Measurements from ENCODE around the gene PPP3R1. TPM values are rescaled to one million over a fixed set of nuclear protein-coding genes. Genes with fewer than 3 reads are reported as not detected.

The PPP3R1 gene
- total and polyA plus RNA-seq, 9 of the 15 experiments (the other 6 are each of a cell fraction or from before 2014, with no cell fraction given): 3.7 to 70.0 (median 24.8) TPM

DNA sequence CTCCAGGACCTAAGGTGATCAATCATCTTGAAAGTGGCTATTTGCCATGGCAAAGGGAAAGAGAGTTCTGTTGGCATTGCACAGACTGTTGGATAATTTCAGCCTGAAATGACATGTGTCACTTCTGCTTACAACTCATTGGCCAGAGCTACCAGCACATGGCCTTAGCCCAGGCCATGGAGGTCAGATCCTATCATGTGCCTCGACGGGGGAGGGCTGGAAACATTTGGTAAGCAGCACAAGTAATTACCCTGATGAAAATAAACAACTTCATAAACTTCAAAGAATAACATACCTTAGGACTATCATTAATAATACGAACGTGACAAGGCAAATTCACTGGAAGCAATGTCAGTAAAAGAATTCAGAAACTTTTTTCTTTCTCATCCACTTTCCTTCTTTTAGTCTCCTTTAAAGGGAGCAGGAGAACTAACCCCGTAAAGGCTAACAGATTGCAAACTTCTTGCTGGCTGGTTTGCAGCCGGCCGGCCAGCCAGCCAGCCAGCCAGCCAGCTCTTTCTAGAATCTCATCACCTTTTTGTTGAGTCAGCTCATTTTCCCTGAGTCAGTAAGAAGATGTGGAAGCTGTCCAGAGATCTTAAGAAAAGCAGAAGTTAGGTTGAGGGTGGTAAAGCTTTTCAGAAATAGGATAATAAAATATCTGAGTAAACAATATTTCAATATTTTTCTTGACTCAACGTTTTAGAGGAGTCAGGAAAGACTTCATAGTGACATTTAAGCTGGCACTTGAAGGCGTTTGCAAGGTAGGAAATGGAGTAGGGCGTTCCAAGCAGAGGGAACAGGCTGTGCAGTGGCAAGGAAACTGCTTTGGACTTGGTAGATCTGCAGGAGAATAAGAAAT is 35.5 kb upstream of the PPP3R1 start (continued):
- TF ChIP-seq HDAC3 (IDR thresholded peaks at IDR 0.05; ENCODE audit: borderline replicate concordance, partially characterized antibody) (no peak), THRAP3 (IDR thresholded peaks at IDR 0.05; ENCODE audit: borderline replicate concordance) (no peak), SRSF9 (IDR thresholded peaks at IDR 0.05; ENCODE audit: borderline replicate concordance, low read depth, low read length) (no peak), MYNN (IDR thresholded peaks at IDR 0.05) (no peak), MYNN (CRISPR knock-in tag; IDR thresholded peaks at IDR 0.05) (no peak), SNIP1 (IDR thresholded peaks at IDR 0.05; ENCODE audit: low read depth) (no peak), ARID2 (IDR thresholded peaks at IDR 0.05) (no peak)
- TF ChIP-seq, protein P1, sequence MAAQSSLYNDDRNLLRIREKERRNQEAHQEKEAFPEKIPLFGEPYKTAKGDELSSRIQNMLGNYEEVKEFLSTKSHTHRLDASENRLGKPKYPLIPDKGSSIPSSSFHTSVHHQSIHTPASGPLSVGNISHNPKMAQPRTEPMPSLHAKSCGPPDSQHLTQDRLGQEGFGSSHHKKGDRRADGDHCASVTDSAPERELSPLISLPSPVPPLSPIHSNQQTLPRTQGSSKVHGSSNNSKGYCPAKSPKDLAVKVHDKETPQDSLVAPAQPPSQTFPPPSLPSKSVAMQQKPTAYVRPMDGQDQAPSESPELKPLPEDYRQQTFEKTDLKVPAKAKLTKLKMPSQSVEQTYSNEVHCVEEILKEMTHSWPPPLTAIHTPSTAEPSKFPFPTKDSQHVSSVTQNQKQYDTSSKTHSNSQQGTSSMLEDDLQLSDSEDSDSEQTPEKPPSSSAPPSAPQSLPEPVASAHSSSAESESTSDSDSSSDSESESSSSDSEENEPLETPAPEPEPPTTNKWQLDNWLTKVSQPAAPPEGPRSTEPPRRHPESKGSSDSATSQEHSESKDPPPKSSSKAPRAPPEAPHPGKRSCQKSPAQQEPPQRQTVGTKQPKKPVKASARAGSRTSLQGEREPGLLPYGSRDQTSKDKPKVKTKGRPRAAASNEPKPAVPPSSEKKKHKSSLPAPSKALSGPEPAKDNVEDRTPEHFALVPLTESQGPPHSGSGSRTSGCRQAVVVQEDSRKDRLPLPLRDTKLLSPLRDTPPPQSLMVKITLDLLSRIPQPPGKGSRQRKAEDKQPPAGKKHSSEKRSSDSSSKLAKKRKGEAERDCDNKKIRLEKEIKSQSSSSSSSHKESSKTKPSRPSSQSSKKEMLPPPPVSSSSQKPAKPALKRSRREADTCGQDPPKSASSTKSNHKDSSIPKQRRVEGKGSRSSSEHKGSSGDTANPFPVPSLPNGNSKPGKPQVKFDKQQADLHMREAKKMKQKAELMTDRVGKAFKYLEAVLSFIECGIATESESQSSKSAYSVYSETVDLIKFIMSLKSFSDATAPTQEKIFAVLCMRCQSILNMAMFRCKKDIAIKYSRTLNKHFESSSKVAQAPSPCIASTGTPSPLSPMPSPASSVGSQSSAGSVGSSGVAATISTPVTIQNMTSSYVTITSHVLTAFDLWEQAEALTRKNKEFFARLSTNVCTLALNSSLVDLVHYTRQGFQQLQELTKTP (IDR thresholded peaks at IDR 0.05; ENCODE audit: low read depth in 1 of 2, partially characterized antibody in 2 of 2): no peak
- TF ChIP-seq, protein P2, sequence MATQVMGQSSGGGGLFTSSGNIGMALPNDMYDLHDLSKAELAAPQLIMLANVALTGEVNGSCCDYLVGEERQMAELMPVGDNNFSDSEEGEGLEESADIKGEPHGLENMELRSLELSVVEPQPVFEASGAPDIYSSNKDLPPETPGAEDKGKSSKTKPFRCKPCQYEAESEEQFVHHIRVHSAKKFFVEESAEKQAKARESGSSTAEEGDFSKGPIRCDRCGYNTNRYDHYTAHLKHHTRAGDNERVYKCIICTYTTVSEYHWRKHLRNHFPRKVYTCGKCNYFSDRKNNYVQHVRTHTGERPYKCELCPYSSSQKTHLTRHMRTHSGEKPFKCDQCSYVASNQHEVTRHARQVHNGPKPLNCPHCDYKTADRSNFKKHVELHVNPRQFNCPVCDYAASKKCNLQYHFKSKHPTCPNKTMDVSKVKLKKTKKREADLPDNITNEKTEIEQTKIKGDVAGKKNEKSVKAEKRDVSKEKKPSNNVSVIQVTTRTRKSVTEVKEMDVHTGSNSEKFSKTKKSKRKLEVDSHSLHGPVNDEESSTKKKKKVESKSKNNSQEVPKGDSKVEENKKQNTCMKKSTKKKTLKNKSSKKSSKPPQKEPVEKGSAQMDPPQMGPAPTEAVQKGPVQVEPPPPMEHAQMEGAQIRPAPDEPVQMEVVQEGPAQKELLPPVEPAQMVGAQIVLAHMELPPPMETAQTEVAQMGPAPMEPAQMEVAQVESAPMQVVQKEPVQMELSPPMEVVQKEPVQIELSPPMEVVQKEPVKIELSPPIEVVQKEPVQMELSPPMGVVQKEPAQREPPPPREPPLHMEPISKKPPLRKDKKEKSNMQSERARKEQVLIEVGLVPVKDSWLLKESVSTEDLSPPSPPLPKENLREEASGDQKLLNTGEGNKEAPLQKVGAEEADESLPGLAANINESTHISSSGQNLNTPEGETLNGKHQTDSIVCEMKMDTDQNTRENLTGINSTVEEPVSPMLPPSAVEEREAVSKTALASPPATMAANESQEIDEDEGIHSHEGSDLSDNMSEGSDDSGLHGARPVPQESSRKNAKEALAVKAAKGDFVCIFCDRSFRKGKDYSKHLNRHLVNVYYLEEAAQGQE (IDR thresholded peaks at IDR 0.05; ENCODE audit: borderline replicate concordance): peak; percentile 64
- TF ChIP-seq, protein P2 (CRISPR knock-in tag; IDR thresholded peaks at IDR 0.05; ENCODE audit: low read depth): no peak
- TF ChIP-seq, protein P3, sequence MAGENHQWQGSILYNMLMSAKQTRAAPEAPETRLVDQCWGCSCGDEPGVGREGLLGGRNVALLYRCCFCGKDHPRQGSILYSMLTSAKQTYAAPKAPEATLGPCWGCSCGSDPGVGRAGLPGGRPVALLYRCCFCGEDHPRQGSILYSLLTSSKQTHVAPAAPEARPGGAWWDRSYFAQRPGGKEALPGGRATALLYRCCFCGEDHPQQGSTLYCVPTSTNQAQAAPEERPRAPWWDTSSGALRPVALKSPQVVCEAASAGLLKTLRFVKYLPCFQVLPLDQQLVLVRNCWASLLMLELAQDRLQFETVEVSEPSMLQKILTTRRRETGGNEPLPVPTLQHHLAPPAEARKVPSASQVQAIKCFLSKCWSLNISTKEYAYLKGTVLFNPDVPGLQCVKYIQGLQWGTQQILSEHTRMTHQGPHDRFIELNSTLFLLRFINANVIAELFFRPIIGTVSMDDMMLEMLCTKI (IDR thresholded peaks at IDR 0.05; ENCODE audit: partially characterized antibody): no peak
- TF ChIP-seq, protein P4, sequence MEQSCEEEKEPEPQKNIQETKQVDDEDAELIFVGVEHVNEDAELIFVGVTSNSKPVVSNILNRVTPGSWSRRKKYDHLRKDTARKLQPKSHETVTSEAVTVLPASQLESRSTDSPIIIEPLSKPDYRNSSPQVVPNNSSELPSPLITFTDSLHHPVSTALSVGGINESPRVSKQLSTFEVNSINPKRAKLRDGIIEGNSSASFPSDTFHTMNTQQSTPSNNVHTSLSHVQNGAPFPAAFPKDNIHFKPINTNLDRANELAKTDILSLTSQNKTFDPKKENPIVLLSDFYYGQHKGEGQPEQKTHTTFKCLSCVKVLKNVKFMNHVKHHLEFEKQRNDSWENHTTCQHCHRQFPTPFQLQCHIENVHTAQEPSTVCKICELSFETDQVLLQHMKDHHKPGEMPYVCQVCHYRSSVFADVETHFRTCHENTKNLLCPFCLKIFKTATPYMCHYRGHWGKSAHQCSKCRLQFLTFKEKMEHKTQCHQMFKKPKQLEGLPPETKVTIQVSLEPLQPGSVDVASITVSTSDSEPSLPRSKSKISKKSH (CRISPR knock-in tag; IDR thresholded peaks at IDR 0.05): no peak

Measured in K562 (cell line).